ENCODE measurements around the gene NCDN. TPM values are rescaled to one million over a fixed set of nuclear protein-coding genes. Genes with fewer than 3 reads are reported as not detected.

NCDN gene
- total and polyA plus RNA-seq, 3 experiments from 2014 or later = 15.7 to 50.4 (median 49.0) TPM

GRCh38 chr1:35537806-35538205, 19.8 kb upstream of the NCDN start:
- Histone ChIP-seq H3K27ac (ENCODE audit: low read depth, low read length) (no peak overlapping the region), H3K4me3 (ENCODE audit: low read length) (no peak overlapping the region), H3K27me3 (ENCODE audit: insufficient read depth, low read length, poor library complexity, severe bottlenecking) (no peaks in the 10 kb centered on the region), H3K36me3 (ENCODE audit: insufficient read depth, low read length) (no peaks in the 10 kb centered on the region), H3K4me1 (ENCODE audit: insufficient read depth, low read length) (peaks cover 56% of the 10 kb centered on the region), H3K9me3 (ENCODE audit: low read length) (no peaks in the 10 kb centered on the region)
- H3K9me3 Mint-ChIP-seq = no peaks in the 10 kb centered on the region
- peaks cover 4 to 32% (median 4%) of the 10 kb centered on the region in 3 donors for H3K36me3 Mint-ChIP-seq
- H3K27me3 Mint-ChIP-seq = no peaks in the 10 kb centered on the region
- peak overlapping the region in 4 of 7 donors; percentile 15 to 56 (median 38) for H3K4me3 Mint-ChIP-seq
- peaks cover 63 to 91% (median 81%) of the 10 kb centered on the region in 3 donors for H3K4me1 Mint-ChIP-seq
- ChIA-PET POLR2A (interaction anchor here (0.5 to 2.9 kb wide), 4 partner anchors 11 to 243 kb away, joined by 3 to 15 read pairs (median 4); no protein-coding TSS in a partner anchor), CTCF (interaction anchor here (1.4 to 4.6 kb wide), 4 partner anchors 11 to 87 kb away, joined by 4 to 46 read pairs (median 6); no protein-coding TSS in a partner anchor)
- peak overlapping the region in 7 of 8 donors; percentile 37 to 90 (median 70) for H3K27ac Mint-ChIP-seq
- no peak for DNase-seq

- ChIA-PET POLR2A (interaction anchor here (1.1 to 2.9 kb wide), 4 partner anchors 17 to 88 kb away, joined by 4 to 15 read pairs (median 4); partner anchors contain the start of genes KIAA0319L and NCDN), CTCF (interaction anchor here (0.9 to 4.6 kb wide), 4 partner anchors 17 to 89 kb away, joined by 5 to 46 read pairs (median 8); partner anchors contain the start of genes KIAA0319L and NCDN)
- Histone ChIP-seq H3K27me3 (ENCODE audit: insufficient read depth, low read length, poor library complexity, severe bottlenecking) (no peaks in the 10 kb centered on the region), H3K27ac (ENCODE audit: low read depth, low read length) (no peak overlapping the region), H3K4me1 (ENCODE audit: insufficient read depth, low read length) (peaks cover 56% of the 10 kb centered on the region), H3K4me3 (ENCODE audit: low read length) (peak overlapping the region; percentile 27), H3K36me3 (ENCODE audit: insufficient read depth, low read length) (no peaks in the 10 kb centered on the region), H3K9me3 (ENCODE audit: low read length) (no peaks in the 10 kb centered on the region)
- H3K27me3 Mint-ChIP-seq = no peaks in the 10 kb centered on the region
- peaks cover 68 to 91% (median 83%) of the 10 kb centered on the region in 3 donors for H3K4me1 Mint-ChIP-seq
- H3K4me3 Mint-ChIP-seq = peak overlapping the region; percentile 61 to 85 (median 77)
- peaks cover under 1 to 30% (median 2%) of the 10 kb centered on the region in 3 donors for H3K36me3 Mint-ChIP-seq
- no peaks in the 10 kb centered on the region for H3K9me3 Mint-ChIP-seq
- DNase-seq = peak in 3 of 5 donors; percentile 52 to 79 (median 69)
- H3K27ac Mint-ChIP-seq = peak overlapping the region; percentile 68 to 98 (median 93)
Observed at GRCh38 chr1:35539073-35539823, 18.4 kb upstream of the NCDN start.

DNA sequence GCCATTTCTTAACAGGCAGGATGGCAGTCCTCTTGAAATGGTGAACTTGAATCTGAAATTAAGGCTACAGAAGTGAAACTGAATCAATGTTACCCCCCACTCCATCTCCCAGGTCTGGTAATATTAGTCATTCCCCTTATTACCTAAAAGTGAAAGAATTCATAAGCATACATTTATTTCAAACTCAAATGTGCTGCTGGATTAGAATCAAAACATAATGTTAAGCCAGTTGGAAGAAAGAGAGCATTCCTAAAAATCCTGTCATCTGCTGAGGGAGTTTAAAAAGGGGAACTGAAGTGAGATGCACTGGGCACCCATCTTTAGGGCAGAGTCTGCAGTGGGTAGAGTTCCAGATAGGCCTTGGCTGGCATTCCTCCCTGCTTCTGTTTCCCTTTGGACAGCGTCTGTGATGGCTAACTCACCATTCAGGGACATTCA, 17.8 kb upstream of the NCDN start:
- Histone ChIP-seq H3K4me1 (ENCODE audit: insufficient read depth, low read length) (peaks cover 59% of the 10 kb centered on the region), H3K27ac (ENCODE audit: low read depth, low read length) (no peak overlapping the region), H3K36me3 (ENCODE audit: insufficient read depth, low read length) (no peaks in the 10 kb centered on the region), H3K4me3 (ENCODE audit: low read length) (no peak overlapping the region), H3K9me3 (ENCODE audit: low read length) (no peaks in the 10 kb centered on the region), H3K27me3 (ENCODE audit: insufficient read depth, low read length, poor library complexity, severe bottlenecking) (no peaks in the 10 kb centered on the region)
- H3K36me3 Mint-ChIP-seq = peaks cover 0 to 33% (median 2%) of the 10 kb centered on the region in 3 donors
- no peaks in the 10 kb centered on the region for H3K27me3 Mint-ChIP-seq
- H3K9me3 Mint-ChIP-seq = no peaks in the 10 kb centered on the region
- peak overlapping the region in 6 of 7 donors; percentile 68 to 85 (median 78) for H3K4me3 Mint-ChIP-seq
- peak overlapping the region; percentile 68 to 98 (median 93) for H3K27ac Mint-ChIP-seq
- peaks cover 72 to 95% (median 87%) of the 10 kb centered on the region in 3 donors for H3K4me1 Mint-ChIP-seq
- ChIA-PET CTCF (interaction anchor here (0.9 to 4.6 kb wide), 4 partner anchors 17 to 89 kb away, joined by 5 to 46 read pairs (median 8); partner anchors contain the start of genes KIAA0319L and NCDN), POLR2A (interaction anchor here (1.1 to 2.9 kb wide), 4 partner anchors 17 to 89 kb away, joined by 4 to 15 read pairs (median 4); partner anchors contain the start of genes KIAA0319L and NCDN)
- DNase-seq = no peak

DNA sequence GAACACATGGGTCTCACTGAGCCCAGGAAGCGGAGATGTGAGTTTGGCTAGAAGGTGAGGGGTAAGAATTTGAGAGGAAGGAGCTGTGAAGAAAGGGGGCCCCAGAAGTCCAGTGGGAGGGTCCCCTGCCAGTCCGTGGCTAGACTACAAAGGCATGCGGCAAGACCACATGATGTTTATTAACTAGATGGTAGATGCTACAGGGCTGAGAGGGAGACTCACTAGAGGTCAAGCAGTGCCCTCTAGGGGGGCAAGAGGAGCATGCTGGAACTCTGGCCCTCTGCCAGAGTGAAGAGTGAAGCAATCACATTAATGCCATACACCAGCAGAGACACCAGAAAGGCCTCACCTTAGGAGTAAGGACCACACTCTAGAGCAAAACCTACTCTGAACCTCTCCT, 12.6 kb upstream of the NCDN start:
- H3K27me3 ChIP-seq (ENCODE audit: insufficient read depth, low read length, poor library complexity, severe bottlenecking) = no peaks in the 10 kb centered on the region
- H3K9me3 ChIP-seq (ENCODE audit: low read length) = no peaks in the 10 kb centered on the region
- peaks cover 28% of the 10 kb centered on the region for H3K4me1 ChIP-seq (ENCODE audit: insufficient read depth, low read length)
- Mint-ChIP-seq H3K9me3 (no peaks in the 10 kb centered on the region), H3K36me3 (peaks cover 4 to 60% (median 14%) of the 10 kb centered on the region in 3 donors), H3K27me3 (no peaks in the 10 kb centered on the region), H3K4me3 (peak overlapping the region in 1 of 7 donors; percentile 36), H3K27ac (peak overlapping the region; percentile 16 to 84 (median 41)), H3K4me1 (peaks cover 54 to 81% (median 72%) of the 10 kb centered on the region in 3 donors)
- H3K4me3 ChIP-seq (ENCODE audit: low read length) = no peak overlapping the region
- ChIA-PET POLR2A (interaction anchor here (0.6 kb wide), 1 partner anchor 334 kb away, joined by 7 read pairs; no protein-coding TSS in a partner anchor), CTCF (interaction anchor here (0.7 to 3.5 kb wide), 9 partner anchors 9 to 93 kb away, joined by 3 to 63 read pairs (median 3); partner anchors contain the start of gene NCDN)
- peaks cover 6% of the 10 kb centered on the region for H3K36me3 ChIP-seq (ENCODE audit: insufficient read depth, low read length)
- DNase-seq = peak; percentile 26 to 81 (median 41)
- H3K27ac ChIP-seq (ENCODE audit: low read depth, low read length) = no peak overlapping the region

DNA sequence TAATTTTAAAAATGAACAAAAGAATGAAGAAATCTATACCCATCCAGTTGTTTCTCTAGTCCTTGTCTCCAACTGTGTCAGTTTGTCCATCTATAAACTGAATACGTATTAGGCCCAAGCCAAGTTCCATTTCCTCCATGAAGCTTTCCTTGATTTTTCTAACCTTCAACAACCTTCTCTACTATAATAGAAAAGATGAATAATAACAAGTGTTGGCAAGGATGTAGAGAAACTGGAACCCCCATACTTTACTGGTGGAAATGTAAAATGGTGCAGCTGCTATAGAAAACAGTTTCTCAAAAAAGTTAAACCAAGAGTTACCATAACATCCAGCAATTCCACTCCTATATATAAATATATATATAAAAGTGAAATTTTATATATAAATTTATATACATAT, 11.0 kb upstream of the NCDN start:
- H3K4me1 Mint-ChIP-seq = peaks cover 47 to 73% (median 65%) of the 10 kb centered on the region in 3 donors
- H3K4me1 ChIP-seq (ENCODE audit: insufficient read depth, low read length) = peaks cover 17% of the 10 kb centered on the region
- DNase-seq = no peak
- no peak overlapping the region for H3K27ac Mint-ChIP-seq
- peaks cover 6 to 65% (median 14%) of the 10 kb centered on the region in 3 donors for H3K36me3 Mint-ChIP-seq
- H3K4me3 ChIP-seq (ENCODE audit: low read length) = no peak overlapping the region
- CTCF ChIA-PET = interaction anchor here (0.9 to 3.5 kb wide), 2 partner anchors 18 to 95 kb away, joined by 3 to 63 read pairs; no protein-coding TSS in a partner anchor
- no peaks in the 10 kb centered on the region for H3K27me3 ChIP-seq (ENCODE audit: insufficient read depth, low read length, poor library complexity, severe bottlenecking)
- no peaks in the 10 kb centered on the region for H3K9me3 ChIP-seq (ENCODE audit: low read length)
- H3K9me3 Mint-ChIP-seq = no peaks in the 10 kb centered on the region
- H3K36me3 ChIP-seq (ENCODE audit: insufficient read depth, low read length) = peaks cover 7% of the 10 kb centered on the region
- H3K27ac ChIP-seq (ENCODE audit: low read depth, low read length) = no peak overlapping the region
- H3K4me3 Mint-ChIP-seq = no peak overlapping the region
- POLR2A ChIA-PET = interaction anchor here (0.5 kb wide), 1 partner anchor 337 kb away, joined by 3 read pairs; no protein-coding TSS in a partner anchor
- no peaks in the 10 kb centered on the region for H3K27me3 Mint-ChIP-seq

DNA sequence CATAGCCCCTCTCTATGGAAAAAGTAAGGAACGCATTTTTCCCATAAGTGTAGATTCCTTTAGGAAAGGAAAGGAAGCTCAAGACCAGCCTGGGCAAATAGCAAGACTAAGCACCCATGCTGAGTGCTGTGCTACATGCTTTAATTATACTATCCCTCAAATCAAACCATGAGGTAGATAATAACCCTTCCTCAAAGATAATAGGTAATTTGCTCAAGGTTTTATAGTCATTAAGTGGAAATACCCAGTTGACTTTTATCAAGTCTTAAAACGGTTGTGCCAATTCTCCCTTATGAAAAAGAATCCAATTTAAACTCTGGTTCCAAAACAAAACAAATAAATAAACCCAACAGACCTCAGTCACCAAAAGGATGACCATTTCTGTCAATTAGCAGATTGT, 3.7 kb upstream of the NCDN start:
- H3K4me3 ChIP-seq (ENCODE audit: low read length) = no peak overlapping the region
- ChIA-PET POLR2A (no interaction called here), CTCF (no interaction called here)
- DNase-seq = no peak
- H3K27ac Mint-ChIP-seq = peak overlapping the region in 2 of 8 donors; percentile 21 to 63
- no peaks in the 10 kb centered on the region for H3K9me3 Mint-ChIP-seq
- H3K4me3 Mint-ChIP-seq = peak overlapping the region in 1 of 7 donors; percentile 66
- peaks cover 11% of the 10 kb centered on the region for H3K36me3 ChIP-seq (ENCODE audit: insufficient read depth, low read length)
- H3K9me3 ChIP-seq (ENCODE audit: low read length) = no peaks in the 10 kb centered on the region
- no peaks in the 10 kb centered on the region for H3K27me3 ChIP-seq (ENCODE audit: insufficient read depth, low read length, poor library complexity, severe bottlenecking)
- peaks cover 0 to 61% (median 6%) of the 10 kb centered on the region in 3 donors for H3K36me3 Mint-ChIP-seq
- no peaks in the 10 kb centered on the region for H3K27me3 Mint-ChIP-seq
- no peak overlapping the region for H3K27ac ChIP-seq (ENCODE audit: low read depth, low read length)
- H3K4me1 ChIP-seq (ENCODE audit: insufficient read depth, low read length) = peaks cover 31% of the 10 kb centered on the region
- peaks cover 57 to 74% (median 68%) of the 10 kb centered on the region in 3 donors for H3K4me1 Mint-ChIP-seq

DNA sequence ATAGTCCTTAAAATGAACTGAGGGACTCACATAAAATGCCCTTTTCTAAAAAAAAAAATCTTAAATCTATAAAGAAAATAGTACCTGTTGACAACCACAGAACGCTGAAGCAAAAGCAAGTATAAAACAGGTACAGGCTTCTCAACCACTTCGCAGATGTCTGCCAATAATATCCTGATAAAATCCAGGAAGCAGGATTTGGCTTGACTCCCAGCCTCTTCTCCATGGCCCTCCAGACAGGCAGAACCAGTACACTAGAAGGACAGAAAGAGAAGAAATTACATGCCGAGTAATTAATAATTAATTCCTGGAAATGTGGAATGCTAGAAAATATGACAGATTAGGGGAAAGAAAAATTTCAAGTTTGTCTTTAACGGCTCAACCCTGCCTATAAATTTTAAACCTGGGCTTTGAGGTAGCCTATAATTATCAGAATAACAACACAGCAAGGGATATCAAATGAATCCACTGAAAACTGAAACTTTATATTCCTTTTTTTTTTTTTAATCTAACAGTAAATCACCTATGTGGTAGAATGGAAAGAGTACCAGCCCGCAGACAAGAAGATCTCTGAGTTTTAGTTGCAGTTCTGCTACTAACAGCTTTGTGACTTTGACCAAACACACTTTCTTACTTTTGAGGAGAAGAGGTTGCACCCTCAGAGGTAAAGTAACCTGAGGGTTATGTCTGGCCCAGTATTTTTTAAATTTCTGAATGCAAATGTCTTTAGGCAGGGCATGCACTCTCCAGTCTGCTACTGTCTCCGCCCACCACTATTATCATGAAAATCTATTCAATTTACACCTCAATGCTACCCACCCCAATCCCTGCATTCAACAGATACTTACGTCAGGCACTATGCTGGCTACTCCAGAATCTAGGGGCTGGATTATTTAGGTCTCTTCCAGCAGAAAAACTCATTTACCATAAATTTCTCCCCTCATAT, 3.1 kb upstream of the NCDN start:
- peaks cover 0 to 57% (median 6%) of the 10 kb centered on the region in 3 donors for H3K36me3 Mint-ChIP-seq
- Histone ChIP-seq H3K4me1 (ENCODE audit: insufficient read depth, low read length) (peaks cover 34% of the 10 kb centered on the region), H3K27ac (ENCODE audit: low read depth, low read length) (no peak overlapping the region), H3K36me3 (ENCODE audit: insufficient read depth, low read length) (peaks cover 11% of the 10 kb centered on the region), H3K4me3 (ENCODE audit: low read length) (no peak overlapping the region), H3K9me3 (ENCODE audit: low read length) (no peaks in the 10 kb centered on the region), H3K27me3 (ENCODE audit: insufficient read depth, low read length, poor library complexity, severe bottlenecking) (no peaks in the 10 kb centered on the region)
- peaks cover 56 to 74% (median 67%) of the 10 kb centered on the region in 3 donors for H3K4me1 Mint-ChIP-seq
- ChIA-PET POLR2A (no interaction called here), CTCF (no interaction called here)
- peak overlapping the region in 3 of 7 donors; percentile 19 to 100 (median 76) for H3K4me3 Mint-ChIP-seq
- peak overlapping the region in 4 of 8 donors; percentile 24 to 91 (median 46) for H3K27ac Mint-ChIP-seq
- DNase-seq = no peak
- no peaks in the 10 kb centered on the region for H3K27me3 Mint-ChIP-seq
- no peaks in the 10 kb centered on the region for H3K9me3 Mint-ChIP-seq

Measured in CD8-positive, alpha-beta memory T cell (primary cell).